Measurements from ENCODE around the gene BTBD2. TPM values are rescaled to one million over a fixed set of nuclear protein-coding genes. Genes with fewer than 3 reads are reported as not detected.

BTBD2 gene
- total and polyA plus RNA-seq, 4 donors, result 7.4 to 25.1 (median 20.2) TPM

DNA sequence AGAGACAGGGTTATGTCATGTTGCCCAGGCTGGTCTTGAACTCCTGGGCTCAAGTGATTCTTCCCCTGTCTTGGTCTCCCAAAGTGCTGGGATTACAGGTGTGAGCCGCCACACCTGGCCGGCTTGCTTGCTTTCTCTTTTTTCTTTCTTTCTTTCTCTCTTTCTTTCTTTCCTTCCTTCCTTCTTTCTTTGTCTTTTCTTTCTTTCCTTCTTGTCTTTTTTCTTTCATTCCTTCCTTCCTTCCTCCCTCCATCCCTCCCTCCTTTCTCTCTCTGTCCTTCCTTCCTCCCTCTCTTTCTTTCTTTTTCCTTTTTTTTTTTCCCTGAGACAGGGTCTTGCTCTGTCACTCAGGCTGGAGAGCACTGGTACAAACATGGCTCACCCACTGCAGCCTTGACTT, 6.8 kb upstream of the BTBD2 start:
- TF ChIP-seq, protein P1, sequence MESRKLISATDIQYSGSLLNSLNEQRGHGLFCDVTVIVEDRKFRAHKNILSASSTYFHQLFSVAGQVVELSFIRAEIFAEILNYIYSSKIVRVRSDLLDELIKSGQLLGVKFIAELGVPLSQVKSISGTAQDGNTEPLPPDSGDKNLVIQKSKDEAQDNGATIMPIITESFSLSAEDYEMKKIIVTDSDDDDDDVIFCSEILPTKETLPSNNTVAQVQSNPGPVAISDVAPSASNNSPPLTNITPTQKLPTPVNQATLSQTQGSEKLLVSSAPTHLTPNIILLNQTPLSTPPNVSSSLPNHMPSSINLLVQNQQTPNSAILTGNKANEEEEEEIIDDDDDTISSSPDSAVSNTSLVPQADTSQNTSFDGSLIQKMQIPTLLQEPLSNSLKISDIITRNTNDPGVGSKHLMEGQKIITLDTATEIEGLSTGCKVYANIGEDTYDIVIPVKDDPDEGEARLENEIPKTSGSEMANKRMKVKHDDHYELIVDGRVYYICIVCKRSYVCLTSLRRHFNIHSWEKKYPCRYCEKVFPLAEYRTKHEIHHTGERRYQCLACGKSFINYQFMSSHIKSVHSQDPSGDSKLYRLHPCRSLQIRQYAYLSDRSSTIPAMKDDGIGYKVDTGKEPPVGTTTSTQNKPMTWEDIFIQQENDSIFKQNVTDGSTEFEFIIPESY (IDR thresholded peaks at IDR 0.05), result no peak
- TF ChIP-seq, protein P2, sequence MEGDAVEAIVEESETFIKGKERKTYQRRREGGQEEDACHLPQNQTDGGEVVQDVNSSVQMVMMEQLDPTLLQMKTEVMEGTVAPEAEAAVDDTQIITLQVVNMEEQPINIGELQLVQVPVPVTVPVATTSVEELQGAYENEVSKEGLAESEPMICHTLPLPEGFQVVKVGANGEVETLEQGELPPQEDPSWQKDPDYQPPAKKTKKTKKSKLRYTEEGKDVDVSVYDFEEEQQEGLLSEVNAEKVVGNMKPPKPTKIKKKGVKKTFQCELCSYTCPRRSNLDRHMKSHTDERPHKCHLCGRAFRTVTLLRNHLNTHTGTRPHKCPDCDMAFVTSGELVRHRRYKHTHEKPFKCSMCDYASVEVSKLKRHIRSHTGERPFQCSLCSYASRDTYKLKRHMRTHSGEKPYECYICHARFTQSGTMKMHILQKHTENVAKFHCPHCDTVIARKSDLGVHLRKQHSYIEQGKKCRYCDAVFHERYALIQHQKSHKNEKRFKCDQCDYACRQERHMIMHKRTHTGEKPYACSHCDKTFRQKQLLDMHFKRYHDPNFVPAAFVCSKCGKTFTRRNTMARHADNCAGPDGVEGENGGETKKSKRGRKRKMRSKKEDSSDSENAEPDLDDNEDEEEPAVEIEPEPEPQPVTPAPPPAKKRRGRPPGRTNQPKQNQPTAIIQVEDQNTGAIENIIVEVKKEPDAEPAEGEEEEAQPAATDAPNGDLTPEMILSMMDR (IDR thresholded peaks at IDR 0.05; ENCODE audit: low read depth, low read length, missing input control), result no peak
- TF ChIP-seq NR2F2 (IDR thresholded peaks at IDR 0.05) (no peak), FOXA2 (IDR thresholded peaks at IDR 0.05) (no peak), SP1 (IDR thresholded peaks at IDR 0.05) (no peak), TAF1 (conservative IDR thresholded peaks at IDR 0.05) (no peak), EGR1 (IDR thresholded peaks at IDR 0.05; ENCODE audit: low read depth in 2 of 2) (no peak), RAD21 (IDR thresholded peaks at IDR 0.05) (no peak), JUND (IDR thresholded peaks at IDR 0.05) (no peak), GABPA (IDR thresholded peaks at IDR 0.05 in 1 of 2, conservative IDR thresholded peaks at IDR 0.05 in 1 of 2) (no peak), HNF4G (IDR thresholded peaks at IDR 0.05) (no peak), FOXA1 (IDR thresholded peaks at IDR 0.05) (no peak), YY1 (IDR thresholded peaks at IDR 0.05) (no peak), HNF4A (conservative IDR thresholded peaks at IDR 0.05) (no peak), RXRA (IDR thresholded peaks at IDR 0.05) (no peak)
- TF ChIP-seq, protein P3, sequence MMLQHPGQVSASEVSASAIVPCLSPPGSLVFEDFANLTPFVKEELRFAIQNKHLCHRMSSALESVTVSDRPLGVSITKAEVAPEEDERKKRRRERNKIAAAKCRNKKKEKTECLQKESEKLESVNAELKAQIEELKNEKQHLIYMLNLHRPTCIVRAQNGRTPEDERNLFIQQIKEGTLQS (IDR thresholded peaks at IDR 0.05), result no peak
- TF ChIP-seq, protein P4, sequence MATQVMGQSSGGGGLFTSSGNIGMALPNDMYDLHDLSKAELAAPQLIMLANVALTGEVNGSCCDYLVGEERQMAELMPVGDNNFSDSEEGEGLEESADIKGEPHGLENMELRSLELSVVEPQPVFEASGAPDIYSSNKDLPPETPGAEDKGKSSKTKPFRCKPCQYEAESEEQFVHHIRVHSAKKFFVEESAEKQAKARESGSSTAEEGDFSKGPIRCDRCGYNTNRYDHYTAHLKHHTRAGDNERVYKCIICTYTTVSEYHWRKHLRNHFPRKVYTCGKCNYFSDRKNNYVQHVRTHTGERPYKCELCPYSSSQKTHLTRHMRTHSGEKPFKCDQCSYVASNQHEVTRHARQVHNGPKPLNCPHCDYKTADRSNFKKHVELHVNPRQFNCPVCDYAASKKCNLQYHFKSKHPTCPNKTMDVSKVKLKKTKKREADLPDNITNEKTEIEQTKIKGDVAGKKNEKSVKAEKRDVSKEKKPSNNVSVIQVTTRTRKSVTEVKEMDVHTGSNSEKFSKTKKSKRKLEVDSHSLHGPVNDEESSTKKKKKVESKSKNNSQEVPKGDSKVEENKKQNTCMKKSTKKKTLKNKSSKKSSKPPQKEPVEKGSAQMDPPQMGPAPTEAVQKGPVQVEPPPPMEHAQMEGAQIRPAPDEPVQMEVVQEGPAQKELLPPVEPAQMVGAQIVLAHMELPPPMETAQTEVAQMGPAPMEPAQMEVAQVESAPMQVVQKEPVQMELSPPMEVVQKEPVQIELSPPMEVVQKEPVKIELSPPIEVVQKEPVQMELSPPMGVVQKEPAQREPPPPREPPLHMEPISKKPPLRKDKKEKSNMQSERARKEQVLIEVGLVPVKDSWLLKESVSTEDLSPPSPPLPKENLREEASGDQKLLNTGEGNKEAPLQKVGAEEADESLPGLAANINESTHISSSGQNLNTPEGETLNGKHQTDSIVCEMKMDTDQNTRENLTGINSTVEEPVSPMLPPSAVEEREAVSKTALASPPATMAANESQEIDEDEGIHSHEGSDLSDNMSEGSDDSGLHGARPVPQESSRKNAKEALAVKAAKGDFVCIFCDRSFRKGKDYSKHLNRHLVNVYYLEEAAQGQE (IDR thresholded peaks at IDR 0.05), result no peak
- TF ChIP-seq, protein P5, sequence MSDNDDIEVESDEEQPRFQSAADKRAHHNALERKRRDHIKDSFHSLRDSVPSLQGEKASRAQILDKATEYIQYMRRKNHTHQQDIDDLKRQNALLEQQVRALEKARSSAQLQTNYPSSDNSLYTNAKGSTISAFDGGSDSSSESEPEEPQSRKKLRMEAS (IDR thresholded peaks at IDR 0.05), result no peak
- no peak overlapping the region for H3K4me3 ChIP-seq (ENCODE audit: low read depth in 1 of 3, low read length in 3 of 3)
- peaks cover 0 to 9% (median 5%) of the 10 kb centered on the region in 4 donors for H3K4me1 ChIP-seq (ENCODE audit: control insufficient read depth in 4 of 4, insufficient read depth in 4 of 4, low read length in 3 of 4)
- no peak for DNase-seq (ENCODE audit: low spot score)
- H3K9ac ChIP-seq (ENCODE audit: low read depth in 1 of 2, low read length in 2 of 2), result no peak overlapping the region
- H3K27me3 ChIP-seq (ENCODE audit: control insufficient read depth in 4 of 4, insufficient read depth in 4 of 4, low read length in 3 of 4), result no peaks in the 10 kb centered on the region
- H3K36me3 ChIP-seq (ENCODE audit: control insufficient read depth in 4 of 4, insufficient read depth in 3 of 4, low read depth in 1 of 4, low read length in 3 of 4), result no peaks in the 10 kb centered on the region
- H3K9me3 ChIP-seq (ENCODE audit: control insufficient read depth in 4 of 4, low read length in 3 of 4), result no peaks in the 10 kb centered on the region
- no peak overlapping the region for H3K27ac ChIP-seq (ENCODE audit: low read depth in 1 of 2, low read length in 2 of 2)
- WGBS, result over 99% methylated on average over 2 of the region's 2 CpGs

All from liver (tissue), 9 donors.